Activated CD4-positive, alpha-beta T cell treated with anti-CD3 and anti-CD28 coated beads for 4 hours (primary cell): ENCODE results near the gene HOMER2.
"Not testable (repeated sequence)": the region's sequence is repeated elsewhere in the genome, so short reads cannot be mapped to it uniquely, and the experiment has no call there.

Source experiments
- DNase-seq, 2 donors: peaks; one replicate each; pipeline ENCODE4 v3.0.0-alpha.2; 2020

Gene HOMER2

DNA sequence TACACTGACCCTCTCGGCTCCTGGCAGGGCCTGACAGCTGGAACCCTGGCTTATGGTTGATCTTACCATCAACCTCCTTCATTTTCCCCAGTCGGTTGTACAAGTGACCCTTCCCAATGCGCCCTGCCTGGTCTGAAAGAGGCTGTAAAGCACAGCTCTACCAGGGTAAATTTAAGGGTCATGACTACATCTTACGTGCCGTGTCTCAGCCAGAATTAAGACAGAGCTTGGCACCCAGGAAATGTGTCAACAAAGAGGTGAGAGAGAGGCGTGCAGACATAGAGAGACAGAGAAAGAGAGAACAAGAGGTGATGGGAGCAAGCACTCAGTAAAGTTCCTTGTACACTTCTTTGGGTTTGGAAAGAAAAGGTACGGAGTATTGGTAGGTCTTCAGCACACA is 28.8 kb downstream of the HOMER2 start:
- DNase-seq = no peak

GRCh38 chr15:82922737-82923136 is 29.8 kb downstream of the HOMER2 start:
- no peak for DNase-seq

DNA sequence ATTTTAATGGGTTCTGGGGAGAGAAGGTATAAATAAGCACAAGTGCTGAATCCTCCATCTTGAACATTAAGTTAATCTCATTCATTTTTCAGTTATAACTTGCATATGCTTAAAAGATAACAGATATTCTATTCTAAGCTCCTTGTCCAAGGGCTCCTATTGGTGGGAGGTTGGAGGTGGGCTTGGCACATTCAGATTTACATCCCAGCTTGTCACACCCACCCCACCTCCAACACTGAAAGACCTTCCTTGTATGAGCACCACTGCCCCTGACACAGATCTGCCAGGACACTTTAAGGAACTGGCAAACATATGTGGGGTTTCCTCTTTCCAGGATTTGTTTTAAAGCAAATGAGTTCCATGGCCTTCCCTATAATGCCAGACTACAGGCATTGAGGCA is 30.6 kb downstream of the HOMER2 start:
- DNase-seq = no peak

DNA sequence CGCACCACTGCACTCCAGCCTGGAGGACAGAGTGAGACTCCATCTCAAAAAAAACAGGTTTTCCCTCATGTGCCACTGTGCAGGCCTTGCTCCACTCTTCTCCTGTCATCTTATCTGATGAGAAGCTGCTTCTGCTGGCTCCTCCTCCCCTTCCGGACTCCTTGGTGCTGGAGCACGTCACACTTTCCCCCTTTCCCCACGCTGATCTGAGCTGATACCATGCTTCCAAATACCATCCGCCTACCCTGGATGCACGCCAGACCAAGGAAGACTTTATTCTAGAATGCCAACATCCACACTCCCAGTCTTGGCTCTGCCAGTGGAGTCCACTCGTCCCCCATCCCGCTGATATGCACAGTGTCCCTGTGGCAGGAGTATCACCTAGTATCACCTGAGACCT is 31.3 kb downstream of the HOMER2 start:
- no peak for DNase-seq

DNA sequence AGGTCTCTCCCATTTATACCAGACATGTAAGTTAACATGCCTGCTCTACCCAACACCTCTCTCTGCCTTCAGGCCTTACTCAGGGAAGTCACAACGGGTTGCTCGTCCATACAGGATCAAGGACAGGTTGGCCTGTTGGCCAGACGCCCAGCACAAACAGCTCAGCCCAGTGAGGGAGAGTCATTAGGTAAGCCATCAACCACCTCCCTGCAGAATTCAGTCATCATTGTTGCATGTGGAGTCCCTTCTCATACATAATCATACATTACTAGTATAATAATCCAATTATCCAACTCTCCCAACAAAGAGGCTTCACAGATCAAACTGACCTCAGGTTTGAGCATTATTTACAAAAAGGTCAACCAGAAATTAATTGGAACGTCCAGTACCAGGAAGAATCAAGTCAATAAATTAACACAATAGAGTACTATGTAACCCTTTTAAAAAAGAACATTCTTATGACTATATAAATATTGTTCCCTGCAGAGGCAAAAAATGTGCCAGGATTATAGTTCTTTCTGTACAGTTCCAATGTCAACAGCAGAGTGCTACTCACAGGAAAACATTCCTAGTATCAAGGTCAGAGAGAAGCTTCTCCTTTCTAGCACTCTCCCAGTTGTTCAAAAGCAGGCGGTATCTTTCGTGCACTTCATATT is 33.2 kb downstream of the HOMER2 start:
- DNase-seq = no peak

DNA sequence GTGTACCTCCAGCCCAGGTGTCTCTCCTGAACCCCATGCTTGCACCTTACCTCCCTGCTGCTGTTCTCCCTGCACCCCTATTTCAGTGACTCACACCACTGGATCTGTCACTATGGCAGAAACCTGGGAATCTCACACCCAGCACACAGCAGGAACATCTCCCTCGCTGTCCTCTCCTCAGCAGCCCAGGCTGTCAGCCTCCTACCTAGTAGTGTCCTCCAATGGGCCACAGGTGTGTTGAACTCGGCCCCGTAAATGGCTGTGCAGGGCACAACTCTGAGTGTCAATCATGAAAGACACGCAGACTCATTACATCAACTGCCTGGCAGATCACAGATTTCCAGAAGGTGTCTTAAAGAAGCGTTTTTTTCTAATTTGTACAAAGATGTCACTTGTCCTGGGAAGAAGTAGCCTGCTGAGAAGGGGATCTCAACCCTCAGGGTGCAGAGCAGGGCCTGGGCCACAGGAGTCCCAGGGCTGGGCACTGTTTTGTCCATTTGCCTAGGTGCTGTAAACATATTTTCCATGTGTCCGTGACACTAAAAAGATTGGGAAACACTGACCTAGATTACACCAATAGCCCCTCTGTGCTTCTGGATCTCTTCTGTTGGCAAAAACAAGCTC is 33.8 kb downstream of the HOMER2 start:
- DNase-seq = no peak

DNA sequence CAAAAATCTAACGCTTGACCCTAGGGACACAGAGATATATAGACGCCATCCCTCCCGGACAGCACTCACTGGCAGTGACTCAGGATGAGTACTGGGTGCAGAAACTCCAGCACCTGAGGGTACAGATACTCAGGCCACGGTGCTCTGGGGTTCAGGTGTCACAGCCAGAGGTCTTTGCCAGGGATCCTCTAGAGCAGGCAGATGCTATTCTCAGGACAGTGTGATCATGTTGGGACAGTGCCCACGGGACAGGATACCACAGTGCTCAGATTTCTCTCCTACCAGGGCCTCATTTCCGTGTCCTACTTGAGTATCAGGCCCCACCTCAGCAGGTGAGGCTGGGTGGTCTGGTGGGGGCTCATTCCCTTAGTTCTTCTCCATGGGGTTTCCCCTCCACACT is 34.4 kb downstream of the HOMER2 start:
- DNase-seq = no peak

DNA sequence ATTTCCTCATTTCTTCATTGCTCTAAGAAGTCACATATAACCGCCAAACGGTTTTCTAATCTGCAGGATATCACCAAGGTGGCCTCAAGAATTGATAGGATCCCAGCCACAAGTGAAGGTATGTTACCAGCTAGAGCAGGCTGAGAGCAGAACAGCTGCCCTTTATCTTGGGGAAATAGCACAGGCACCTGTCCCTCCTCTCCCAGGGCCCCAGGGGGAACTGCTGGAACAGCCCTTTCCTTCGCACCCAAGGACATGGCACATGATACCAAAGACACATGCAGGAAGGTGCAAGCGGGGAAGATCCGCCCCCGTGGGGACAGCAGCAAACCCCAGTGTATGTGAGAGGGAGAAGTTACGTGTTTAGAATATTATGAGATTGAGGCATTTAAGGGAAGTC is 35.3 kb downstream of the HOMER2 start:
- DNase-seq = no peak

GRCh38 chr15:82916161-82916952 is 36.2 kb downstream of the HOMER2 start:
- DNase-seq = no peak

DNA sequence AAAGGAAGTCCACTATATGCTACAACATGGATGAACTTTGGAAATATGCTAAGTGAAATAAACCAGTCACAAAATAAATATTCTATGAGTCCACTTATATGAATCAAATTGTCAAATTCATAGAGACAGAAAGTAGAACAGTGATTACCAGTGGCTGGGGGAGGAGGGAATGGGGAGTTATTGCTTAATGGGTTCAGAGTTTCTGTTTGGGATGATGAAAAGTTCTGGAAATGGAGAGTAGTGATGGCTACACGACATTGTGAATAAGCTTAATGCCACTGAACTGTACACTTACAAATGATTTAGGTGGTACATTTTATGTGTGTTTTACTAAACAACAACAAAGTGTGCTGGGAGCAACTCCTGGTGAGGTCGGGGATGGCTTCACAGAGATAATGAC is 38.1 kb downstream of the HOMER2 start:
- DNase-seq = no peak

DNA sequence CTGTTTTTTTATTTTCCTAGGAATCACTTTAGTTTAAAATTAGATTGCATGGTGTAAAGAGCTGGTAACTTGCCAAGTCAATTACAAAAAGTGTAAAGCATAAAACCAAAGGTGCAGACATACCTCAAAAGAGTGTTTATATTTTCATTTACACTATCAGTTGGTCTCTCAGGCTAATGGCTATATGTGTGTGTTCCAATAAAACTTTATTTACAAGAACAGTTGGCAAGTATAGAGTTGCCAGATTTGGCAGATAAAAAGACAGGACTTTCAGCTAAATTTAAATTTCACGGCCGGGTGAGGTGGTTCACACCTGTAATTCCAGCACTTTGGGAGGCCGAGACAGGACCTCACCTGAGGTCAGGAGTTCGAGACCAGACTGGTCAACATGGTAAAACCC is 41.1 kb downstream of the HOMER2 start:
- DNase-seq = no peak

DNA sequence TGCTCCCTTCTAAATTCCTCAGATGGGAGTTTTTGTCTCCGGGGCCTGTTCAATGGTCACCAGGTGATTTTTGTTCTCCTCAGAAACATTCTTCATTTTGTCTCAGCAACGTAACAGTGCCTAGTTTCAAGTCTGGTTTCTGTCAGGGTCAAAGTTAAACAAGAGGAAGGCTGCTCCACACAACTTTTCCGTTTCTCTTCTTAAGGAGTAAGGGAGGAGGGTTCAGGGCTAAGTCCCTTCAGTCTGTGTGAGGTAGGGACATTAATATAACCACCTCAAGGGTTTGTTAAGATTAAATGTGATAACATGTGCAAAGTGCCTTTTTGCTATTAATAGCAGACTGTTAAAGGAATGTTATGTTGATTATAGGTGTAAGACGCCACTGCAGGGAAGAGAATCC is 41.8 kb downstream of the HOMER2 start:
- no peak for DNase-seq

DNA sequence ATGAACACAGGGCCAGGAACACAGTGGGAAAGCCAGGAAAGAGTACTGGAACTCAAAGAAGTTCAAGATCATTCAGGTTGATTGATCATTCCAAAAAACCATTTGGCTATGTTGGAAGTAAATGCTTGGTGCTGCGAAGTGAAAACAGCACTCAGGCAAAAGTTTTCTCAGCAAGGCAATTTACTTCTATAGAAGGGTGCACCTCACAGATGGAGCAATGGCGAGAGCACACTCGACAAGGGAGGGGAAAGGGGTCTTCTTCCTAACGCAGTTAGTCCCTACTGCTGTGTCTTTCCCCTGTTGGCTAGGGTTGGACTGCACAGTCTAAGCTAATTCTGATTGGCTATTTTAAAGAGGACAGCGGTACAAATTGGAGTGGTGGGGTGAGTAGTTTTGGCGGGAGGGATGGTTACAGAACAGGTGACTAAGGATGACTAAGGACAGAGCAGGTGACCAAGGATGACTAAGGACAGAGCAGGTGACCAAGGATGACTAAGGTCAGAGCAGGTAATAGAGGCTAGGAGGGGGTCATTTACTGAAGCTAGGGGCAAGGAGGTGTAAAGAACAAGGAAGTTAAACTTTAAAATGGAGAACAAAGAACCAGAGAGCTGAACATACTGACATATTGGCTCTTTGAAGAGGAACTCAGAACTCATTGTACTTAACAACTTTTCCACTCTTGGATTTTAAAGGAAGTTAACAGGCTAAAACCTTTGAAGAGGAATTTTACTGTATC is 43.3 kb downstream of the HOMER2 start:
- no peak for DNase-seq

DNA sequence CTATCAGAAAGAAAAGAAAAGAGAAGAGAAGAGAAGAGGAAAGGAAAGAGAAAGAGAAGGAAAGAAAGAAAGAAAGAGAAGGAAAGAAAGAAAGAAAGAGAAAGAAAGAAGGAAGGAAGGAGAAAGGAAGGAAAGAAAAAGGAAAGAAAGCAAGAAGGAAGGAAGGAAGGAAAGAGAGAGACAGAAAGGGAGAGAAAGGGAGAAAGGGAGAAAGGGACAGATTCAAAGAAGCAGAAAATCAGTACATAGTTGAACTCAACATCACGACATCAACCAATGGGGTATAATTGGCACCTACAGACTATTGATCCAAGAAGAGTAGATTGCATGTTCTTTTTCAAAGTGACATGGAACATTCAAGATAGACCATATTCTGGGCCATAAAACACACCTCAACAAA is 45.2 kb downstream of the HOMER2 start:
- DNase-seq = no peak

DNA sequence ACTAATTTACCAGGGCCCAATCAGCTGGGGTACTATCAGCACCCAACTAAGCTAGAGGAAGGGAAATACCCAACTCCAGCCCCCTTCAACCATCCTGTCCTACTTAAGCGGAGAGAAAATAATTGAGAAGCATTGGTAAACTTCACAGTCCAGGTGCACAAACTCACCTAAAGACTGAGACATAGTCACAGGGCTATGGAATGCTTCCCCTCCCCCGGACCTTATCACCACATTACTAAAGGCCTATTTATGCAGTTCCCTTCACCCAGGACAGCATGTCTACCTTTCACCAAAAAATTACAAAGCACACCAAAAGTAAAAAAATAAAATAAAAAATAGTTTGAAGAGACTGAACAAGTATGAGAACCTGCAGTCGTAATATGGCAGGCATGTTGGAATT is 47.9 kb downstream of the HOMER2 start:
- no peak for DNase-seq

DNA sequence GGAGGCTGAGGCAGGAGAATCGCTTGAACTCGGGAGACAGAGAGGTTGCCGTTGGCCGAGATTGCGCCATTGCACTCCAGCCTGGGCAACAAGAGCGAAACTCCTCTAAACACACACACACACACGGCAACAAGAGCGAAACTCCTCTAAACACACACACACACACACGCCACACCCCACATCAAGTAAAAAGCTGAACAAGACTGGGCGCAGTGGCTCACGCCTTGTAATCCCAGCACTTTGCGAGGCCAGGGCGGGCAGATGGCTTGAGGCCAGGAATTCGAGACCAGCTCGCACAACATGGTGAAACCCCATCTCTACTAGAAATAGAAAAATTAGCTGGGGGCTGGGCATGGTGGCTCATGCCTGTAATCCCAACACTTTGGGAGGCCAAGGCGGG is 49.0 kb downstream of the HOMER2 start:
- DNase-seq = no peak

GRCh38 chr15:82901114-82901805 is 51.3 kb downstream of the HOMER2 start:
- DNase-seq = no peak

DNA sequence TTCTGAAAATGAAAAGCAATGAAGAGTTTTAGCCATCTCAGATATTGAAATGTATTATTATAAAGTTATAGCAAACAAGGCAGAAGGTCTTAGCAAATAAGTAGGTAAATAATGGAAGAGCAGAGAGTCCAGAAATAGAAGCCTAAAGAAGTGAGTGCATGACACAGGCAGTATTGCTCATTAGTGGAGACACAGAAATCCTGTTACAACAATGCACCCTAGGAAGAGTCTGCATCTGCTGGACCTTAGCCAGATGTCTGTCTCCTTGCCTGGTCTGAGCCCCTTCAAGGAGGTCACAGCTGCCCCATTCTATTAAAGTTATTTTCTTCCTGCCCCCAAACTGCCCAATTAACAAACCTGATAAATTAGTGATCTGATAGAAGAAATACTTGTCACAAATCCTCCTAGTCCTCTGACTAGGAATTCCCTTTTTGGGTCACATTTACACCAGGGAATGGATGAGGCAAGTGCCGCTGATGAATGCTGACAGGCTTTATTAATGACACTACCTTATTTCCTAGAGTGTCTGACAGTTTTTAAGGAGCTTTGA is 51.9 kb downstream of the HOMER2 start:
- DNase-seq = no peak

GRCh38 chr15:82898961-82899360 is 53.6 kb downstream of the HOMER2 start:
- no peak for DNase-seq

GRCh38 chr15:82895983-82896382 is 56.5 kb downstream of the HOMER2 start:
- DNase-seq = no peak

GRCh38 chr15:82894971-82895520 is 57.5 kb downstream of the HOMER2 start:
- DNase-seq = no peak

DNA sequence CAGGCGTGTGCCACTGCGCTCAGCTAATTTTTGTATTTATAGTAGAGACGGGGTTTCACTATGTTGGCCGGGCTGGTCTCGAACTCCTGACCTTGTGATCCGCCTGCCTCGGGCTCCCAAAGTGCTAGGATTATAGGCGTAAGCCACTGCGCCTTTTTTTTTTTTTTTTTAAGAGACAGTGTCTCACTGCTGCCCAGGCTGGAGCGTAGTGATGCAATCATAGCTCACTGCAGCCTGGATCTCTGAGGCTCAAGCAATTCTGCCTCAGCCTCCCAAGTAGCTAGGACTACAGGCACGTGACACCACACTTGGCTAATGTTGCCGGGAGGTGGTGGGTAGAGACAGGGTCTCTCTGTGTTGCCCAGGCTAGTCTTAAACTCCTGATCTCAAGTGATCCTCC is 59.0 kb downstream of the HOMER2 start:
- DNase-seq = not testable (repeated sequence)
